HG03108 (cell line): ENCODE results near the gene PPM1F.
"Not testable (repeated sequence)": the region's sequence is repeated elsewhere in the genome, so short reads cannot be mapped to it uniquely, and the experiment has no call there.

Experiments
- ATAC-seq: cut with Tn5 transposase; IDR thresholded peaks from one replicate; pipeline ENCODE4 v1.9.1; 2021; ENCODE audit warnings: moderate library complexity; ENCODE audit not compliant: unreplicated experiment

The PPM1F gene

DNA sequence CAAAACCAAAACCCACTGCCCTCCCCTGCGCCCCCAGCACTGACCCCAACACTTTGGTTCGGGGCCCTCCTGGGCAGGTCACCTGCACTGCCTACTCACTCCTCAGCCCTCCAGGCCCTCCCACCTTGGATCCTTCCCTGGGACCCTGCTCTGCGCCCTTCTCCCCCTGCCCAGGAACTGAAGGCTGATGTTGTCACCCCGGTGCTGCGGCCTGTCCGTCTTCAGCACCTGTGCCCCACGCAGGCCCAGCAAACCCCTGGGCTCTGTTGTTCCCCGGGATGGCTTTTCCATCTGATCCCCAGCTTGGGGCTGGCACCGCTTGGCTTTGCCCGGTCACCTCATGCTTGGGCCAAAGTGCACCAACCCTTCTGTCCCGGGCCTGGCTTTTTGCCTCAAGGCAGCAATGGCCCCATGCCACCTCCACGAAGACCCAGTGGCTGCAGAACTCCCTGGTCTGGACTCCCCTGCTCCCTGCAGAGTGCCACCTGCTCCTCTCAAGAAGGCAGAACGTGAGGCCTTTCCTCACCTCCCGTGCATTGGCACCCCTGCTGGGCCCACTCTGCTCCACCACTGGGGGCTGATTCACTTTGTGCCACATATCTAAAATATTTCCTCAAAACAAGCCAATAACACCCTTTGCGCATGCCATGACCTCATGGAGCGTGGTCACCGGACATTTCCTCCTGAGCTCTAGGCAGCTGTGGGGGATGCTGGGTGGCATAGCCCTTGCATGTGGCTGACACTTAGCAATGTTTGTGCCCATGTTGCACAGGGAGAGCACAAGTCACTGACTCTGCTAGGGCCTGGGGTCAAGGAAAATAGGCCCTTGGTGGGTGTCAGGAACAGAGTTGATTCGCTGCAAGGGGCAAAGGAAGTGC is 8.8 kb downstream of the PPM1F start:
- ATAC-seq, result no peak

DNA sequence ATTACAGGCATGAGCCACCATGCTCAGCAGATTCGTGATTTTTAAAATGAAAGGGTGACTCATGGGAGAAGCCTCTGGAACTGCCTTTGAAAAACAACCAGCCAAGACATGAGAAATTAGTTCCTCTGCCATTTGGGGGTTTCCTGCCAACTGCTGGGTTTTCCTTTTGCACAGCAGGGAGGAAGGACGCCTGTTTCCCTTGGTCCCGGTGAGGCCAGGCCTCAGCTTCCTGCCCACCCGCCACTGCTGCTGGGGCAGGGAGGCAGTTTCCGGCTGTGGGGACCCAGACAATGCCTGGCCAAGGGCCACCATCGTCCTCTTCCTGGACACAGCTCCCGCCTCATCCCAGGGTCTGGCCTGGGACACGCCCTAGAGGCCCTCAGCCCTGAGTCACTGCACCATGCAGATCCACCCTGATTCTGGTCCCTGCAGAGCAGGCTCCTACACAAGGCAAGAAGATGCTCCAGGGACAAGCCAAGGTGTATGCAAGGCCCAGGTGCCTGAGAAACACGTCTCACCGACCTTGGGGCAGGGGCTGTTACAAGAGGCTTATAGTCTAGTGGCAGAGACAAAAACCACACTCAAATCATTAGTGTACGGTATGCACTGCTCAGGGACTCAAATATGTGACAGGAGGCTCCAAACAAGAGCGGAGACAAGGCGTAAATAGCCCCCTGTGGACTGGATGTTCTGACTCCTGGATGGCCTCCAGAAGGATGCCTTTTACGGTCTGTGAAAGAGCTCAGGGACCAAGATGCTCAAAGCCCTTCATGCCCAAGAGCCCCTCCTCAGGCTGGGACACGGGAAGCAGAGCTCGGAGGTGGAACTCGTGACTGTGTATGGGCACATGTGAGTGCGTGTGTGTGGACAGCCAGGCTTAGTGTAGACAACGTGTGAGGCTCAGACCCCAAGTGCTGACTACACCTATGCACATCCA is 10.0 kb downstream of the PPM1F start:
- no peak for ATAC-seq

DNA sequence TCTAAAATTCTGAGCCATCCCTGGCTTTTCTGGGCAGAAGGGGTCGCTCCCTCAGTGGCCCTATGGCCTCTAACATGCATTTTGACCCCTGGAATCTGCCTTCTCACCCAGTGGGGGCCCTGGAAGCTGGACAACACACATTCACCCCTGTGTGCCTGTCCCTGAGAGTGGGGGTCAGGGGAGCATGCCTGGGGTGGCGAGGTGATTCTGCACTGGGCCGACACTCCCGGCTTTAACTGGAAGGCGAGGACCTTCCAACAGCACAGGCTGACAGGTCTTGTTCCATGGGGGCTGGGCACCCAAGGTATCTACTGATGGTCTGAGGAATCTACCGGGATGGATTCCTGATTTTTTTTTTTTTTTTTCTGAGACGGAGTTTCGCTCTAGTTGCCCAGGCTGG is 10.7 kb downstream of the PPM1F start:
- no peak for ATAC-seq

DNA sequence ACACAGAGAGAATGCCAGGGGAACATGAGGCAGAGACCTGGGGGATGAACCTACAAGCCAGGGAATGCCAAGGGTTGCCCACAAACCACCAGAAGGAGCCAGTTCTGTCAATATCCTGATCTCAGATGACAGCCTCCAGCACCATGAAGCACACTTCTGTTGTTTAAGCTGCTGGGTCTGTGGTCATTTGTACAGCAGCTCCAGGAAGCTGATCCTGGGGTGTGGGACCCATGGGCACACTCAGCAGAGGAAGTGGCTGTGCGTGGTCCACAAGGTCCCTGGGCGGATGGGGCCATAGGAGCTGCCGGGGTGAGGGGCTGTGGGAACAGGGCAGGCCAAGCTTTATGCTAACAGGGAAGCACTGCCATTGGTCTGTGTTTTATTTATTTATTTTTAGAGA is 12.1 kb downstream of the PPM1F start:
- no peak for ATAC-seq

DNA sequence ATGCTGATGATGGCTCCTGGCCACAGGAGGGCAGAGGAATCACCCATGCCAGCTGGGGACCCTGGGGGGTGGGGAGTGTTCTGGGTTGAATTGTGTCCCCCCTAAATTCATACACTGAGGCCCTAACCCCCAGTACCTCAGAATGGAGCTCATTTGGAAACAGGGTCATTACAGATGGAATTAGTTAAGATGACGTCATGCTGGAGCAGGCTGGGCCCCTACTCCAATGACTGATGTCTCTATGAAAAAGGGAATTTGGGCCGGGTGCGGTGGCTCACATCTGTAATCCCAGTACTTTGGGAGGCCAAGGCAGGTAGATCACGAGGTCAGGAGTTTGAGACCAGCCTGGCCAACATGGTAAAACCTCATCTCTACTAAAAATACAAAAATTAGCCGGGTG is 12.7 kb downstream of the PPM1F start:
- not testable (repeated sequence) for ATAC-seq

DNA sequence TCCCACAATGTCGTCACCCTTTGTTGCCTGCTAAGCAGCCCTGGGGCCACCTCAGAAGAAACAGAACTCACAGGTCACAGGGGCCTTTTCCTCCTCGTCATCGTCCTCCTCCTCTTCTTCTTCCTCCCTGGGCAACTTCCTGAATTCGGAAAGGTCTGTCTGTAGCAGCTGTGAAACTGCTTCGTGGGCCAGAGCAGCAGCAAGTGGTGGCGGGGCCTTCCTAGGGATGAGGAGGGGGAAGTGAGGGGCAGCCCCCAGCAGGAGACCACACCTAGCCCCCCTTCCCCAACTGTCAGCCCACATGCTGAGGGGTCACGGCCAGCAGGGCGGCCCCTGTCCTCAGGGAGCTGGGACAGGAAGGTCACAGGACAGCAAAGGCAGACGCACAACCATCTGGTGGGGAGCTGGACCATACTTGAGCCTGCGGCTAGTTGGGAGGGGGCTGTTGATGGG is 13.2 kb downstream of the PPM1F start:
- no peak for ATAC-seq

DNA sequence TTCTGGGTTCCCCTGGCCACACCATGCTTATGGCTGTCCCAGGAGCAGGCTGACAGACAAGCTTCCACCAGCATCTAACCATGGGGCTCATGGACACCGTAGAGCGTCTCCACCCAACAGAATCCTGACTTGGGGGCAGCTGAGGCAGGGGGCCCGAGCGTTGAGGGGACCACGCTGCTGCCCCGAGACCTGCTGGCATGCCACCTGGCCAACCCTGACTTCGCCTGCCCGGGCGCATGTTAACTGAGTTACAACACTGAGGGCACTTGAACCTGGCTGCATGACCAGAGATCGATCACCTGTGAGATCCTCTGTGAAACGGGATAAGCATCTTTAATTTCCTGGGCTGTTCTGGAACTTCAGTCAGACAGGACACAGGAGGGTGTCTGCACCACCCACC is 13.7 kb downstream of the PPM1F start:
- ATAC-seq, result no peak

DNA sequence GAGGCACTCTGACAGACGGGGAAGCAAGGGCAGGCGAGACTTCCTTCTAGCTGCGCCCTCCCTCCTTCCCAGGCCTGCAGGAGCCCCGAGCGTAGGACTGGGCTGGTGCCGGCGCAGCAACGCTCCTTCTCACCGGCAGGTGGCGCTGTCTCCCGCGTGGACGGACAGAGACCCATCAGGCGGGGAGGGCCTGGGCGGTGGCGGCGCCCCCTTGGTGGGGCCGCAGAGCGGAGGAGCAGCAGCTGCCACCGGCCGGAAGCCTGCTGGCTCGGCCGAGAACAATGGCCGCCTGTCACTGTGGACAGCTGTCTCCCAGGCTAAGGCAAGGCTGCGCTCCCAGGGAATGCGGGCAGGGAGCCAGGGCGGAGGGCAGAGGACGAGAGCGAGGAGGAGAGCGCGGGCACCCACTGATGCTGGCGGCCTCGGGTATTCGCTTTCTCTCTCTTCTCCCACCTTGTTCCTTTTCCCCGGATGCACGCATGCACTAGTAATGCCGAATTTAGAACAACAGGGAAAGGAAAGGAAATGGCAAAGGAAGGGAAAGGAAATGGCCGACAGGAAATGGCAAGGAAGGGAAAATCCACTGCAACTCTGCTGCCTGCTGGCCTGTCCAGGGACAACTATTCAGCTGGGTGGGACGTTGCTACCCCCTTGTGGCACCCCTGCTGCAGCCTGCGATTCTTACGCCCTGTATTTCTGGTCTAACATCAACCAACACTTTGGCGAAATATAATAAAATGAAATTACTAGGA is 14.4 kb downstream of the PPM1F start:
- peak; percentile 86 for ATAC-seq

DNA sequence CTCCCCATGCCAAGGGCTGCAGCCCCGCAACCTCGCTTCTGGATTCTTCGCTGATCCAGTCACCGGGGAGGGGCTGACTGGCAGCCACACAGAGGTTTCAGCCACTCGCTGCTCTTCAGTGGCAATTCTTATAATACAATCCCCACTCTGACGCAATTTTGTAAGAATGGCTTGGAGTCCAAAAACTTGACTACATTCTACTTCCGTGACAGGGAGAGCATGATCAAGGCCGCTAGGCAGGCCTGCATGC is 14.9 kb downstream of the PPM1F start:
- no peak for ATAC-seq

DNA sequence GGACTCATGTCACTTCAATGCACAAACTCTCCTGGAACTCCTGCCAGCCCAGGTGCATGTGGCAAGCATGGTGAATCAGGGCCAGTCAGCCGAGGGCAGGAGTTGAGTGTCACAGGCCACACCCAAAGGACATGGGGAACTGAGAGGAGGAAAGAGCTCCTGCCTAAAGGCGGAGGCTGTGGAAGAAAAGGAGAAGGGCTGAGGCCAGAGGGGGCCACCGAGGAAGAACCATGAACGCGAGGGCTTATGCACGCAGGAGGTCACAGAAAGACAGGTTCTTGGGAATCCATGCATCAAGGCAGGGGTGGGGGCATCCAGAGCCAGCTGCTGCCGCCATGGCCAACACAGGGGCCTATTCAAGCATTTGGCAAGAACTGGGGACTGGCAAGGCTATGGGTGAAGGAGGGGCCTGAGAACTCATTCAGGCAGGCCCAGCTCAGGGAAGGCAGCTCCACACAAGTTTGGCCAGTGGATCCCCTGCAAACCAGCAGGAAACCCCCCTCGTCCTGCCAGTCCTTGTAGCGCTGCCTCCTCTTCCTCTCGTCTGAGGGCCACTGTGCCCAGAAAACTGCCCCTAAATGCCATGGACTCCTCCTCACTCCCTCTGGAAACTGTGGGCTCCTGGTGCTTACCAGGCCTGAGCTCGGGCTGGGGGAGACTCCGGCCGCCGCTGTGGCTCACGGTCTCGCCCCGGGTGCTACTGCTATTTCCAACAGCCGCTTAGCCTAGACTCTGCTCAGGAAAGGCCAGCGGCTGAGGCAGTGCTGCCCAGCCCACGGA is 15.4 kb downstream of the PPM1F start:
- ATAC-seq, result no peak

DNA sequence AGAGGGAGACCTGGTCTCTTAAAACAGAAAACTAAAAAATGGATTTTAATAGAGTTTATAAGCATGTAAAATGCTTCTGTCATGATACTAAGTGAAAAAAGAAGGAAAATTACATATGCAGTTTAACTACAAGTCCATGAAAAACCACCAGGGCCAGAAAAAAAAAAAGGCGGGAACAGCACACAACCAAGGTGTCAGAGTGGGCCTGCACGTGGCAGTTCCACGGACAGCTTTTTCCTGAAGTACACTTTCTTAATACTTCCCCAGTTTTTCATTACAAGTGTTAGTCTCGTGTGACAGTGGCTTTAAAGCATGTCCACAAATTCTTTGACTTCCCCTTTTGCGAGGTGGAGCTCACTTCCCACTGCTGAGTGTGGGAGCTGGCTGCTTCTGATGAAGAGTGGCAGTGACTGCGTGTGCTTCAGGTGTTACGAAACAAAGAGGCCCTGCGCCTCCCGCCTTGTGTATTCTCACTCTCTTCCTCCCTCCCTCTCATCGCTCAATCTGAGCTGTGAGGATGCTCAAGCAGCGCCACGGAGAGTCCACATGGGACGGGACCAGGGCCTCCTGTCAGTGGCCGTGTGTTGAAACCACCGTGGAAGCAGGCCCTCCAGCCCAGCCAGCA is 16.4 kb downstream of the PPM1F start:
- ATAC-seq, result no peak

DNA sequence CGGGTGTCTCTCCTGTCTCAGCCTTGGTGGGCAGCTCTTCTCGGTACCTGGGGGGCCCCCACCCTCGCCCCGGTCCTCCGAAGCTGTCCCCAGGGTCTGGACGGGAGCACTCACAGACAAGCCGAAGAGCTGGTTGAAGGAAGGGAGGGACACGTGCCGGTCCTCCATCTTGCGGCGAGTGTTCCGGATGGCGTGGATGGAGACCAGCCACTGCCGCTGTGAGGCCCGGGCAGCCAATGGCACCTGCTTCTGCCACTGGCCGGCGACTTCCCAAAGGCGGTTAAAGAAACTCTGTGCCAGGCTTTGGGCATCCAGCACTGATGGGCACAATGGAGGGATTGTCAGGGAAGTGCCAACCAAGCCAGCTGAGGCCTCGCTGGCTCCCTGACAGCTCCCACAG is 18.7 kb downstream of the PPM1F start:
- ATAC-seq, result no peak

DNA sequence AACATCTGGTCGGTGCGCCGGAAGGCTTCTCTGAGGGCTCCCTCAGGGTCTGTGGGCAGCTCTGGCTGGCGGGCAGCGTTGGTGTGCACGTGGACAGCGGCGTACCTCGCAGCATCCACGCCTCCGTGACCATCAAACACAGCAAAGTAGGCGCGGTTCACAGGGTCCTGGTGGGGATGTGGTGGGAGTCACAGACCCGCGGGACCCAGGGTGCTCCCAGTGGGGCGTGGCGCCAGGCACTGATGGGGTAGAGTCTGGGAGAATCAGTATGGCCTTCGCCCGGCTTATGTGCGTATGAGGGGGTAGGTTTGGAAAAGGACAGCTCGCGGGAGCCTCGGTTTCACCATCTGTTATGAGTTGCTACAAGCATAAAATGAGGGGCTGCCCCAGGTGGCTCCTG is 19.2 kb downstream of the PPM1F start:
- ATAC-seq, result no peak

DNA sequence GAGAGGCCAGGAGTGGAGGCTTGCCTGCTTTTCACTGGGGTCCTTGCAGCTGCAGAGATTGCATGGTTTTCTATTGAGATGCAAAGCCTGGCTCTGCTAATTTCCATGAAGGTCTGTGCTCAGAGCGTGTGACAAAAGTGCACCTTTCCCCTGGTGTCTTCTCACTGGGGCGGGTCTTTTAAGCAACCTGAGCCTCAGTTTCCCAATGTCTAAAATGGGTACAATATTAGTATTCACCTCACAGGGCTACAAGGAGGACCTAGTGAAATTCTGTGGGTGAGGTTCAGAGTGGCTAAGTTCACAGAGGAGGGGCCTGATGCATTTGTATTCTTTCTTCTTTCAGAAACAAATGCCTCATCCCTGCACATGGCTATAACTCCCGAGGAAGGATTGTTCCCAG is 20.3 kb downstream of the PPM1F start:
- no peak for ATAC-seq

DNA sequence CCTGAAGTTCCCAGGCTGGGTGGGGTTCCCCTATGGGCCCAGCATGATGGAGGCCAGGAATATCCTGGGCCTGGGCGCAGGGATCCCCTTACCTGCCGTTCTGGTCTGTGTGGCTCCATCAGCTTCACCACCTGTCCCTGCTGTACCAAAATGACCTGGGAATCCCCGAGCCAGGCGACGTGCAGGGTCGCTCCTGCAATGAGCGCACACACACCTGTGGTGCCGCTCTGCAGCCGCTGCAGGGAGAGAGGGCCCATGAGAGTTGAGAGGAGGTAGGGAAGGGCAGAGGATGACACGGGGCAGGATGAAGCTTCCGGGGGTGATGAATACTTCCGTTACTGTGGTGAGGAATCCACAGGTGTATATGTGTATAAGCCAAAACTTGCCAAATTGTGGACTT is 21.6 kb downstream of the PPM1F start:
- ATAC-seq, result no peak

DNA sequence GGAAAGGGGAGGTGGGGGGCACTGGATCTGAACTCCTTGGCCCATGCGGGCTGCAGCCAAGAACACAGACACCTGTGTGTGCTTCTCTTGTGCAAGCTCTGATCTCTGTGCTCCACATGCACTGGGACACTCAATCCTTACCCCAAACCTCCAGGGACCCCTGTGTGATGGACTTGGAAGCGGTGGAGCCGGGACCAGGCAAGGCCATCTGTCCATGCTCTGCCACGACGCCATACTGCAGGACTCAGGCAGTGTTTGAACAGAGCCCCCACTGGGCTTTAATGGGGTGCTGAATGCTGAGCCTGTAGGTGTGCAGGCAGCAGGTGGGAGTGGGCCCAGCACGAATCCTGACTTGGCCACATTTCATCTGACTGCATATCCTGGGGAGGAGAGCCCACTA is 23.4 kb downstream of the PPM1F start:
- ATAC-seq, result no peak

DNA sequence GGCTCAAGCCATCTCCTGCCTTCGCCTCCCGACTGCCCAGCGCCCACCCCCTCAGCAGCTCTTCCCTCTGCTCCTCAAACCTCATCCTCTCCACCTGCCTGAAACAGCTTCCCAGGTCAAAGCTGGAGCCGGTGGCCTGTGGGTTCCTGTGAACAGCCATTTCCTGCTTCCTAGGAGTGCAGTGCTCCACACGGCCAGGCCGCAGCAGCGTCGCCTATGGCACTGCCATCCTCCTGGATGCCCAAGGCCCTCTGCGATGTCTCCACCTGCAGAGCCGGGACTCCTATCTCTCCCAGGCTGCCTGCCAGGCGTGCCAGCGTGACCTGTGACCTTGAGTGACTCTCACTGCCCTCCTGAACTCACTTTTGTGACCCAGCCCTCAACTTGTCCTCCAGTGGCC is 24.6 kb downstream of the PPM1F start:
- ATAC-seq, result no peak

DNA sequence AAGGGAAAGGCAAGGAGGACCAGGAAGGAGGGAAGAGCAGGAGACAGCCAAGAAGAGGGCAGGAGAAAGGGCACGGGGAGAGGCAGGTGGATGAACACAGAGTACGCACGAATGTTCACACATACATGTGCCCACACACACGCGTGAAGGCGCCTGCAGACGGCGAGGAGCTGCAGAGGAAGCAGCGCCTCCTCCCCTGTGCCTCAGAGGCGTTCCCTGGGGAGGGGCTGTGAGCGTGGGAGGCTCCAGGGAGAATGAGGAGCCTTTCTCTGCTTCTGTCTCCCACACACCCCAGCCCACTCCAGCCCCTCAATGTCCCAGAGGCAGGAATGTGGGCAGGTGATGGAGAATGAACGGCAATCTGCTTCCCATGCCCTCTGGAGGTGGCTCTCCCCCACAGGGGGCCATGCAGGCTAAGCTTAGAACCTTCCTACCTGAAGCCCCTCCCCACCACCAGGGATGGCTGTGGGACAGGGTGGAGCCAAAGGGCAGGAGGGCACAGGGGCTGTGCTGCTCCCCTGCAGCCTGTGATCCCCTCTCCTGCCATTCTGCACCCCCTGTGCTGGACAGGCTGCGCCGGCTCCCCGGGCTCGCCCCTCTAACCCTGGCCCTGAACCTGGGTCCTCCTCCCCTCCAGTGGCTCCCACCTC is 25.3 kb downstream of the PPM1F start:
- no peak for ATAC-seq

DNA sequence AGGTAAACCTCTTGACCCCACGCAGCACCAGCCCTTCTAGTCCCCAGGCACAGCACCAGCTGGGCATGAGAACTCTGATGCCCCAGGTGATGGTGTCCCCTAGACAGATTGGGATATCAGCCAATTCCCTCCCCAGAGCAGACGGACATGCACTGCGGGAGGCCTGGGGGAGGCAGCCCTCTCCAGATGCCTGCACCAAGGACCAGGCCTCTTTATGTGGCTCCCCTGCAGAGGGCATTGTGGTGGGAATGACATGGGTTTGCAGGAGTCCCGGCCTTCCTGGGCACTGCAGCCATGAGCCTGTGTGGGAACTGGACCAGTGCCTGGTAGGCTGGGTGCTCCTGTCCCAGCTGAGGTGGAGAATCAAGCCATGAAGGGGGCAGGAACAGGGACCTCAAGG is 25.9 kb downstream of the PPM1F start:
- no peak for ATAC-seq

DNA sequence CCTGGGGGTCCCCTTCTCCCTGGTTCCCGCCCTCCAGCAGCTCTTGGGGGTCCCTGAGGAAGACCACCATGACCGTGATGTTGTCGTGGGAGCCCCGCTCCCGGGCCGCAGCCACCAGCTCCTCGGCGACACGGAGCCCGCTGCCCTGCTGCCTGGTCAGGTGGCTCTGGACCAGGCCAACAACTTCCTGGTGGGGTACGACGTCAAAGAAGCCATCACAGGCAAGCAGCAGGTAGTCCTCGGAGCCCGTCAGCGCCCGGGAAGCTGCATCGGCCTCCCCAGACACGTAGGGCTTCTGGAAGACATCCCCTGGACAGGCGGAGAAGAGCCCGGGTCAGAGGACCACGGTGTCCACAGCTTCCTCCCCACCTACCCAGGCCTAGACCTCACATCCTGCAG is 29.5 kb downstream of the PPM1F start:
- no peak for ATAC-seq
